HepG2 (cell line): ENCODE results near the gene C1R. TPM values are rescaled to one million over a fixed set of nuclear protein-coding genes. Genes with fewer than 3 reads are reported as not detected.

ENCODE experiments used
- ARNTL ChIP-seq: sonication (generic); formaldehyde crosslinking; IDR thresholded peaks from 2 replicates; pipeline ENCODE4 v1.4.0; 2020; ENCODE audit warnings: mild to moderate bottlenecking, missing genetic modification reagents
- CBX1 ChIP-seq: IDR thresholded peaks from one replicate; pipeline ENCODE4 v1.6.1; 2016; ENCODE audit warnings: antibody characterized with exemption, low read depth
- EED ChIP-seq: sonication (generic); formaldehyde crosslinking; IDR thresholded peaks from 2 replicates; pipeline ENCODE4 v1.5.0; 2020; ENCODE audit warnings: mild to moderate bottlenecking, missing genetic modification reagents
- ETV5 ChIP-seq: IDR thresholded peaks from 2 replicates; pipeline ENCODE4 v1.6.1; 2018; ENCODE audit warnings: missing biosample characterization, missing genetic modification reagents, inconsistent platforms, borderline replicate concordance
- FIP1L1 ChIP-seq: fragments of 200-400 bp; formaldehyde crosslinking; IDR thresholded peaks from 2 replicates; pipeline ENCODE4 v1.6.1; 2018; ENCODE audit warnings: low read depth, mild to moderate bottlenecking, low read length, moderate library complexity, borderline replicate concordance; ENCODE audit not compliant: insufficient read depth
- HMG20B ChIP-seq: conservative IDR thresholded peaks from 2 replicates; pipeline ENCODE4 v1.6.1; 2016; ENCODE audit warnings: missing genetic modification reagents, missing compliant biosample characterization
- HOXA3 ChIP-seq: sonication (generic); formaldehyde crosslinking; IDR thresholded peaks from 2 replicates; pipeline ENCODE4 v1.5.0; 2020; ENCODE audit warnings: missing genetic modification reagents
- KAT8 ChIP-seq: IDR thresholded peaks from 2 replicates; pipeline ENCODE4 v1.6.1; 2016; ENCODE audit warnings: missing genetic modification reagents, missing compliant biosample characterization
- KDM5B ChIP-seq: sonication (generic); formaldehyde crosslinking; IDR thresholded peaks from 2 replicates; pipeline ENCODE4 v1.4.0; 2020; ENCODE audit warnings: missing genetic modification reagents, mild to moderate bottlenecking, borderline replicate concordance
- KLF6 ChIP-seq: IDR thresholded peaks from 2 replicates; pipeline ENCODE4 v1.8.0; 2016; ENCODE audit warnings: missing biosample characterization, missing genetic modification reagents
- MAFK ChIP-seq, 2 experiments: IDR thresholded peaks in 1 of 2; conservative IDR thresholded peaks in 1 of 2; 2 replicates each; pipeline ENCODE4 v1.6.1; 2011; ENCODE audit warnings: improper control_type of control experiment in 2 of 2, low read length in 2 of 2
- MTF1 ChIP-seq: sonication (generic); formaldehyde crosslinking; IDR thresholded peaks from 2 replicates; pipeline ENCODE4 v1.5.0; 2020; ENCODE audit warnings: missing genetic modification reagents
- MZF1 ChIP-seq: sonication (generic); formaldehyde crosslinking; IDR thresholded peaks from 2 replicates; pipeline ENCODE4 v1.8.1; 2023; ENCODE audit warnings: mild to moderate bottlenecking, missing genetic modification reagents, borderline replicate concordance
- SALL2 ChIP-seq: sonication (generic); formaldehyde crosslinking; IDR thresholded peaks from 2 replicates; pipeline ENCODE4 v1.8.1; 2023; ENCODE audit warnings: mild to moderate bottlenecking, missing genetic modification reagents, inconsistent platforms
- SETDB1 ChIP-seq: sonication (generic); formaldehyde crosslinking; IDR thresholded peaks from 2 replicates; pipeline ENCODE4 v1.5.1; 2020; ENCODE audit warnings: missing genetic modification reagents, mild to moderate bottlenecking, borderline replicate concordance
- SIN3B ChIP-seq: fragments of 150-350 bp; IDR thresholded peaks from 2 replicates; pipeline ENCODE4 v1.6.1; 2014; ENCODE audit warnings: low read length
- SP1 ChIP-seq, 2 experiments: fragments of 450-650 bp in 1 of 2; sonication (generic) in 1 of 2; formaldehyde crosslinking in 1 of 2; IDR thresholded peaks; 2 replicates each; pipeline versions ENCODE4 v1.4.0 to v1.6.1; 2016 to 2020; ENCODE audit warnings: missing genetic modification reagents in 1 of 2
- TARDBP ChIP-seq: sonication (generic); formaldehyde crosslinking; IDR thresholded peaks from 2 replicates; pipeline ENCODE4 v1.8.0; 2022; ENCODE audit warnings: mild to moderate bottlenecking, missing genetic modification reagents
- TMF1 ChIP-seq: sonication (generic); formaldehyde crosslinking; IDR thresholded peaks from 2 replicates; pipeline ENCODE4 v1.8.1; 2022; ENCODE audit warnings: low read depth, missing genetic modification reagents
- U2AF2 ChIP-seq: fragments of 200-400 bp; formaldehyde crosslinking; IDR thresholded peaks from 2 replicates; pipeline ENCODE4 v1.6.1; 2017; ENCODE audit warnings: low read depth, mild to moderate bottlenecking, low read length
- ZFAT ChIP-seq: sonication (generic); formaldehyde crosslinking; conservative IDR thresholded peaks from 2 replicates; pipeline ENCODE4 v1.8.1; 2023; ENCODE audit warnings: missing genetic modification reagents, inconsistent platforms
- ZNF101 ChIP-seq: sonication (generic); formaldehyde crosslinking; IDR thresholded peaks from 2 replicates; pipeline ENCODE4 v1.4.0; 2020; ENCODE audit warnings: mild to moderate bottlenecking, low read depth, missing genetic modification reagents, borderline replicate concordance
- ZNF143 ChIP-seq: sonication (generic); formaldehyde crosslinking; IDR thresholded peaks from 2 replicates; pipeline ENCODE4 v1.4.0; 2020; ENCODE audit warnings: missing genetic modification reagents
- ZNF180 ChIP-seq: sonication (generic); formaldehyde crosslinking; IDR thresholded peaks from 2 replicates; pipeline ENCODE4 v1.4.0; 2020; ENCODE audit warnings: low read depth, missing genetic modification reagents, borderline replicate concordance
- ZNF543 ChIP-seq: sonication (generic); formaldehyde crosslinking; IDR thresholded peaks from 2 replicates; pipeline ENCODE4 v1.4.0; 2020; ENCODE audit warnings: mild to moderate bottlenecking, missing genetic modification reagents
- ZNF878 ChIP-seq: sonication (generic); formaldehyde crosslinking; IDR thresholded peaks from 2 replicates; pipeline ENCODE4 v1.8.1; 2023; ENCODE audit warnings: mild to moderate bottlenecking, missing genetic modification reagents, moderate library complexity
- ZSCAN22 ChIP-seq: sonication (generic); formaldehyde crosslinking; IDR thresholded peaks from 2 replicates; pipeline ENCODE4 v1.4.0; 2020; ENCODE audit warnings: mild to moderate bottlenecking, missing genetic modification reagents
- polyA plus RNA-seq, 8 experiments: library from polyadenylated mRNA; depleted of rRNA in 3 of 8; stranded (reverse) in 7 of 8; unstranded in 1 of 8; fragments of >200 nt; fragmentation: Illumina TruSeq in 4 of 8; extraction: Trizol in 4 of 8; gene quantifications; 2 replicates each; pipeline versions ENCODE4 v1.2.1 to v1.2.3, GENCODE V29; 2011 to 2016; ENCODE audit warnings: low read depth in 4 of 8, missing spikeins in 1 of 8, mixed read lengths in 1 of 8; ENCODE audit not compliant: insufficient read depth in 1 of 8
- total RNA-seq, 5 experiments: library from RNA; depleted of rRNA; stranded (reverse); fragments of >200 nt; fragmentation: Illumina TruSeq; extraction: Trizol; gene quantifications; 2 replicates each; pipeline ENCODE4 v1.2.3, GENCODE V29; 2016; ENCODE audit warnings: low read depth in 1 of 5
- TF ChIP-seq, protein P1 (sequence below): sonication (generic); formaldehyde crosslinking; IDR thresholded peaks from 2 replicates; pipeline ENCODE4 v1.4.0; 2020; ENCODE audit warnings: missing genetic modification reagents
- TF ChIP-seq, protein P2 (sequence below): sonication (generic); formaldehyde crosslinking; IDR thresholded peaks from 2 replicates; pipeline ENCODE4 v1.5.0; 2020; ENCODE audit warnings: missing genetic modification reagents

Gene C1R
- total and polyA plus RNA-seq, 2 of the 13 experiments (the other 11 are each of a cell fraction or from before 2014, with no cell fraction given) = 3.5 to 6.5 TPM

GRCh38 chr12:7123806-7124522, 31.7 kb upstream of the C1R start (continued):
- no peak for TF ChIP-seq SIN3B
- no peak for TF ChIP-seq KAT8 (CRISPR knock-in tag)
- TF ChIP-seq MAFK (conservative IDR thresholded peaks at IDR 0.05 in 1 of 2, IDR thresholded peaks at IDR 0.05 in 1 of 2; ENCODE audit: low read length in 2 of 2) = peak; percentile 65 to 80
- TF ChIP-seq KDM5B (CRISPR knock-in tag) = peak; percentile 24; the same call in 1 of the 2 replicates
- no peak for TF ChIP-seq FIP1L1
- TF ChIP-seq EED (CRISPR knock-in tag) = no peak
- peak; percentile 75 for TF ChIP-seq HOXA3
- 0 out of 2 replicates have a peak, but pooled peaks have one; percentile 16 for TF ChIP-seq ZNF878 (CRISPR knock-in tag)
- no peak for TF ChIP-seq MZF1
- no peak for TF ChIP-seq SP1 (IDR thresholded peaks at IDR 0.05)
- TF ChIP-seq SP1 (CRISPR knock-in tag; IDR thresholded peaks at IDR 0.05) = no peak
- TF ChIP-seq ZNF101 (CRISPR knock-in tag) = no peak
- peak; percentile 43; the same call in 1 of the 2 replicates for TF ChIP-seq ETV5 (CRISPR knock-in tag)
- TF ChIP-seq U2AF2 = no peak
- peak; percentile 64; the same call in 1 of the 2 replicates for TF ChIP-seq TARDBP (CRISPR knock-in tag)
- TF ChIP-seq HMG20B (CRISPR knock-in tag) = no peak
- TF ChIP-seq ZNF180 = no peak
- TF ChIP-seq ARNTL (CRISPR knock-in tag) = no peak
- TF ChIP-seq MTF1 (CRISPR knock-in tag) = no peak
- 0 out of 2 replicates have a peak, but pooled peaks have one; percentile 35 for TF ChIP-seq KLF6 (CRISPR knock-in tag)
- TF ChIP-seq, protein P1, sequence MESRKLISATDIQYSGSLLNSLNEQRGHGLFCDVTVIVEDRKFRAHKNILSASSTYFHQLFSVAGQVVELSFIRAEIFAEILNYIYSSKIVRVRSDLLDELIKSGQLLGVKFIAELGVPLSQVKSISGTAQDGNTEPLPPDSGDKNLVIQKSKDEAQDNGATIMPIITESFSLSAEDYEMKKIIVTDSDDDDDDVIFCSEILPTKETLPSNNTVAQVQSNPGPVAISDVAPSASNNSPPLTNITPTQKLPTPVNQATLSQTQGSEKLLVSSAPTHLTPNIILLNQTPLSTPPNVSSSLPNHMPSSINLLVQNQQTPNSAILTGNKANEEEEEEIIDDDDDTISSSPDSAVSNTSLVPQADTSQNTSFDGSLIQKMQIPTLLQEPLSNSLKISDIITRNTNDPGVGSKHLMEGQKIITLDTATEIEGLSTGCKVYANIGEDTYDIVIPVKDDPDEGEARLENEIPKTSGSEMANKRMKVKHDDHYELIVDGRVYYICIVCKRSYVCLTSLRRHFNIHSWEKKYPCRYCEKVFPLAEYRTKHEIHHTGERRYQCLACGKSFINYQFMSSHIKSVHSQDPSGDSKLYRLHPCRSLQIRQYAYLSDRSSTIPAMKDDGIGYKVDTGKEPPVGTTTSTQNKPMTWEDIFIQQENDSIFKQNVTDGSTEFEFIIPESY (CRISPR knock-in tag) = no peak
- no peak for TF ChIP-seq ZNF143 (CRISPR knock-in tag)
- TF ChIP-seq SALL2 = no peak
- TF ChIP-seq ZFAT (CRISPR knock-in tag) = no peak
- no peak for TF ChIP-seq ZSCAN22 (CRISPR knock-in tag)
- TF ChIP-seq TMF1 (CRISPR knock-in tag) = no peak
- TF ChIP-seq, protein P2, sequence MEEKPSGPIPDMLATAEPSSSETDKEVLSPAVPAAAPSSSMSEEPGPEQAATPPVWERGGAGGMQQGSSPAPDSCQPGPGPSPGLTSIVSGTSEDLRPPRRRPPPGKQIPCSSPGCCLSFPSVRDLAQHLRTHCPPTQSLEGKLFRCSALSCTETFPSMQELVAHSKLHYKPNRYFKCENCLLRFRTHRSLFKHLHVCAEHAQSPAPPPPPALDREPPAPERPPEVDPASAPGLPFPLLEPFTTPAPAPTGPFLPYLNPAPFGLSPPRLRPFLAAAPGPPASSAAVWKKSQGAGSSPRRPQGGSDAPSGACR (CRISPR knock-in tag) = no peak
- no peak for TF ChIP-seq CBX1
- no peak for TF ChIP-seq SETDB1 (CRISPR knock-in tag)
- no peak; the same call in 1 of the 2 replicates for TF ChIP-seq ZNF543 (CRISPR knock-in tag)
